OCI-M2 (cell line): Measurements from ENCODE around the gene LCOR.

ENCODE experiments used
- DNase-seq: peaks from one replicate; lab custom pipeline; 2025; ENCODE audit not compliant: unreplicated experiment; lab: John Stamatoyannopoulos, UW

The LCOR gene

GRCh38 chr10:96984541-96985131 is 152.5 kb downstream of the LCOR start:
- no peak for DNase-seq

GRCh38 chr10:96986200-96986856 is 154.2 kb downstream of the LCOR start:
- no peak for DNase-seq

- DNase-seq, result no peak
These were observed 155.2 kb downstream of the LCOR start for GRCh38 chr10:96987141-96987841.

- no peak for DNase-seq
These were observed 155.7 kb downstream of the LCOR start for GRCh38 chr10:96987842-96988175.

GRCh38 chr10:96988426-96988825 is 156.3 kb downstream of the LCOR start:
- DNase-seq, result no peak

GRCh38 chr10:96991313-96991841 is 159.3 kb downstream of the LCOR start:
- no peak for DNase-seq

- DNase-seq, result no peak
These were observed 160.6 kb downstream of the LCOR start for GRCh38 chr10:96992721-96993120.

GRCh38 chr10:96995851-96996250 is 163.8 kb downstream of the LCOR start:
- DNase-seq, result no peak

GRCh38 chr10:96996275-96996965 is 164.3 kb downstream of the LCOR start:
- DNase-seq, result no peak

GRCh38 chr10:96998329-96998888 is 166.3 kb downstream of the LCOR start:
- no peak for DNase-seq

GRCh38 chr10:96999337-96999736 is 167.2 kb downstream of the LCOR start:
- no peak for DNase-seq

- no peak for DNase-seq
These were observed 167.9 kb downstream of the LCOR start for GRCh38 chr10:96999987-97000386.

GRCh38 chr10:97000487-97001182 is 168.5 kb downstream of the LCOR start:
- DNase-seq, result no peak

GRCh38 chr10:97001183-97001991 is 169.3 kb downstream of the LCOR start:
- DNase-seq, result no peak

- no peak for DNase-seq
These were observed 170.6 kb downstream of the LCOR start for GRCh38 chr10:97002670-97003069.

- no peak for DNase-seq
These were observed 171.2 kb downstream of the LCOR start for GRCh38 chr10:97003151-97003803.

GRCh38 chr10:97003804-97004201 is 171.7 kb downstream of the LCOR start:
- DNase-seq, result no peak

- DNase-seq, result no peak
These were observed 172.5 kb downstream of the LCOR start for GRCh38 chr10:97004591-97004990.

GRCh38 chr10:97005349-97005748 is 173.3 kb downstream of the LCOR start:
- no peak for DNase-seq
